ENCODE data around the gene DNAJC30.
A peak's percentile ranks its signal among the peaks of the same experiment; 100 is the strongest.

Gene DNAJC30

GRCh38 chr7:73707045-73707631 is 23.9 kb upstream of the DNAJC30 start:
- peak; percentile 33 for DNase-seq

- peak; percentile 51 for DNase-seq
These were observed 23.1 kb upstream of the DNAJC30 start for GRCh38 chr7:73706126-73707044.

- DNase-seq, result no peak
These were observed 22.3 kb upstream of the DNAJC30 start for GRCh38 chr7:73705551-73705920.

- DNase-seq, result peak; percentile 89
These were observed 21.6 kb upstream of the DNAJC30 start for GRCh38 chr7:73704640-73705550.

- peak; percentile 74 for DNase-seq
These were observed 20.7 kb upstream of the DNAJC30 start for GRCh38 chr7:73703757-73704639.

- no peak for DNase-seq
These were observed 20.0 kb upstream of the DNAJC30 start for GRCh38 chr7:73703225-73703624.

GRCh38 chr7:73702665-73703064 is 19.4 kb upstream of the DNAJC30 start:
- DNase-seq, result no peak

GRCh38 chr7:73702226-73702625 is 19.0 kb upstream of the DNAJC30 start:
- DNase-seq, result no peak

GRCh38 chr7:73701357-73701995 is 18.2 kb upstream of the DNAJC30 start:
- DNase-seq, result peak; percentile 77

GRCh38 chr7:73700581-73701134 is 17.4 kb upstream of the DNAJC30 start:
- DNase-seq, result no peak

- no peak for DNase-seq
These were observed 16.8 kb upstream of the DNAJC30 start for GRCh38 chr7:73700069-73700423.

GRCh38 chr7:73699370-73700068 is 16.3 kb upstream of the DNAJC30 start:
- DNase-seq, result no peak

- DNase-seq, result no peak
These were observed 15.2 kb upstream of the DNAJC30 start for GRCh38 chr7:73698410-73698809.

GRCh38 chr7:73696372-73696771 is 13.1 kb upstream of the DNAJC30 start:
- no peak for DNase-seq

GRCh38 chr7:73690646-73691045 is 7.4 kb upstream of the DNAJC30 start:
- no peak for DNase-seq

- no peak for DNase-seq
These were observed 5.0 kb upstream of the DNAJC30 start for GRCh38 chr7:73688288-73688687.

GRCh38 chr7:73685311-73685710 is 2.1 kb upstream of the DNAJC30 start:
- no peak for DNase-seq

GRCh38 chr7:73683788-73684693 is 788 bp upstream of the DNAJC30 start:
- no peak for DNase-seq

GRCh38 chr7:73682745-73683055 is 553 bp downstream of the DNAJC30 start:
- no peak for DNase-seq

- DNase-seq, result no peak
These were observed 2.2 kb downstream of the DNAJC30 start for GRCh38 chr7:73681031-73681430.

Measured in fibroblast of skin of abdomen (primary cell).